Lung (tissue), 12 donors: Measurements from ENCODE around the gene PRMT2. TPM values are rescaled to one million over a fixed set of nuclear protein-coding genes. Genes with fewer than 3 reads are reported as not detected.
A peak's percentile ranks its signal among the peaks of the same experiment; 100 is the strongest.

Experiments used
- ATAC-seq: fragments of 200-7000 bp; cut with Tn5 transposase; one replicate; pipeline ENCODE4 v1.9.1; 2020; ENCODE audit warnings: moderate number of reproducible peaks; ENCODE audit not compliant: insufficient read depth, low FRiP score
- DNase-seq, 3 donors: peaks; one replicate each; pipeline ENCODE4 v3.0.0-alpha.2; 2013 to 2017
- H3K27ac ChIP-seq, 2 donors: one replicate each; pipeline ENCODE4 v1.5.1; 2013; ENCODE audit warnings: mild to moderate bottlenecking in 2 of 2, moderate library complexity in 2 of 2, control low read depth in 1 of 2, inconsistent platforms in 1 of 2, low read depth in 1 of 2, low read length in 1 of 2
- H3K27me3 ChIP-seq, 3 donors: one replicate each; pipeline ENCODE4 v1.5.1; 2013; ENCODE audit warnings: low read length in 2 of 3; ENCODE audit not compliant: control insufficient read depth in 3 of 3, insufficient read depth in 3 of 3
- H3K36me3 ChIP-seq, 4 donors: one replicate each; pipeline ENCODE4 v1.5.1; 2013; ENCODE audit warnings: low read length in 4 of 4, mild to moderate bottlenecking in 1 of 4, moderate library complexity in 1 of 4; ENCODE audit not compliant: control insufficient read depth in 4 of 4, insufficient read depth in 4 of 4
- H3K4me1 ChIP-seq, 5 donors: one replicate each; pipeline ENCODE4 v1.5.1; 2013; ENCODE audit warnings: low read length in 5 of 5, mild to moderate bottlenecking in 2 of 5, moderate library complexity in 1 of 5; ENCODE audit not compliant: control insufficient read depth in 5 of 5, insufficient read depth in 5 of 5
- H3K4me3 ChIP-seq: one replicate; pipeline ENCODE4 v1.5.1; 2013; ENCODE audit warnings: mild to moderate bottlenecking, control low read depth, moderate library complexity
- H3K9ac ChIP-seq, 2 donors: one replicate each; pipeline ENCODE4 v1.5.1; 2013; ENCODE audit warnings: low read length in 2 of 2, control low read depth in 1 of 2; ENCODE audit not compliant: insufficient read depth in 1 of 2
- H3K9me3 ChIP-seq, 4 donors: one replicate each; pipeline ENCODE4 v1.5.1; 2013; ENCODE audit warnings: low read length in 3 of 4, mild to moderate bottlenecking in 1 of 4, moderate library complexity in 1 of 4; ENCODE audit not compliant: control insufficient read depth in 4 of 4, insufficient read depth in 3 of 4
- WGBS, 2 donors: extraction: QIAGEN DNeasy Blood & Tissue Kit; methylation state at CpG; one replicate each; pipeline ENCODE4 v1.1.7; 2013; 5-methylcytosine and 5-hydroxymethylcytosine counted together
- polyA plus RNA-seq, 2 donors: library from polyadenylated mRNA; stranded (reverse); fragments of 200-250 nt; gene quantifications; one replicate each; pipeline ENCODE4 v1.2.1, GENCODE V29; 2013
- total RNA-seq, 2 donors: library from RNA; depleted of rRNA in 1 of 2; stranded (reverse); fragments of >200 nt in 1 of 2; gene quantifications; one replicate each; pipeline ENCODE4 v1.2.1, GENCODE V29; 2014 to 2021
- TF ChIP-seq, protein P1 (sequence below): IDR thresholded peaks from 2 replicates; pipeline ENCODE4 v1.5.1; 2012; ENCODE audit warnings: mild to moderate bottlenecking; ENCODE audit errors: control extremely low read depth, extremely low read depth
- donor health status: control.
- donor health status: control.
- donor health status: Bipolar disorder and iron deficiency.
- donor health status: healthy.
- donor health status: DM: yes; HTN: yes; CAD: no.

Gene PRMT2
- total and polyA plus RNA-seq, 4 donors, result 58.2 to 114 (median 90.8) TPM

DNA sequence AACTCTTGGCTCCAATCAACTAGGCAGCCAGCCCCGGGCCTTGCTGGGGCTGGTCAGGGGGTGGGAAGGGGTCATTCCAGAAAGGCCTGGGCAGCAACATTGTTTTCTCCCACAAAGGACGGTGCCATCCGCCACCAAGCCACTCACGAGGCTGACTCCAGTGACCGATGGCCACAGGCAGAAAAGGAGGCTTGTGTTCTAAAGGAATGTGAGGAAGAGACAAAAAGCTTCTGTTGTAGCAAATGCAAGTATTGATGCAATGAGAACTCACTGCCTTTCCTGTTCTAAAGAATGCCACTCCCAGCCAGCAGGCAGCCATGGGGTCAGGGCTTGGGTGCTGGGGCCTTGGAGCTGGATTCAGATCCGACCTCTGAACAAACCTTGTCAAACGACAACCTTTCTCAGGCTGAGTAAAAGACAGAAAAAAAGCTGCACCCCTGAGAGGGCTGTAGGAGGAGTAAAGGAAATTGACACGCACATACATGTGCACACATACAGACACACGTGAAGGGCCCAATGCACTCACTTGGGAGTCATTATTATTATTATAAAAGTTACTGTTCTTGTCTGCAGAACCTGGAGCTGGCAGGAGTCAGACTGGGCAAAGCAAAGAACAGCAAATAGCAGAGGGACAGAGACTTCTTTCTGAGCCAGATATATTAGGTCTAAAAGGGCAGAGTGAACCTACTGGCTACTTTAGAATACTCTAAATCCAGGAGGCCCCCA is 13.9 kb upstream of the PRMT2 start:
- H3K36me3 ChIP-seq, result no peaks in the 10 kb centered on the region
- H3K9me3 ChIP-seq, result peaks cover 0 to 13% (median 9%) of the 10 kb centered on the region in 4 donors
- DNase-seq (no peak), ATAC-seq (no peak)
- H3K27ac ChIP-seq, result no peak overlapping the region
- H3K27me3 ChIP-seq, result no peaks in the 10 kb centered on the region
- H3K4me3 ChIP-seq, result no peak overlapping the region
- WGBS, 2 donors, result 68 to 76% methylated on average over 9 of the region's 9 CpGs
- TF ChIP-seq, protein P1, sequence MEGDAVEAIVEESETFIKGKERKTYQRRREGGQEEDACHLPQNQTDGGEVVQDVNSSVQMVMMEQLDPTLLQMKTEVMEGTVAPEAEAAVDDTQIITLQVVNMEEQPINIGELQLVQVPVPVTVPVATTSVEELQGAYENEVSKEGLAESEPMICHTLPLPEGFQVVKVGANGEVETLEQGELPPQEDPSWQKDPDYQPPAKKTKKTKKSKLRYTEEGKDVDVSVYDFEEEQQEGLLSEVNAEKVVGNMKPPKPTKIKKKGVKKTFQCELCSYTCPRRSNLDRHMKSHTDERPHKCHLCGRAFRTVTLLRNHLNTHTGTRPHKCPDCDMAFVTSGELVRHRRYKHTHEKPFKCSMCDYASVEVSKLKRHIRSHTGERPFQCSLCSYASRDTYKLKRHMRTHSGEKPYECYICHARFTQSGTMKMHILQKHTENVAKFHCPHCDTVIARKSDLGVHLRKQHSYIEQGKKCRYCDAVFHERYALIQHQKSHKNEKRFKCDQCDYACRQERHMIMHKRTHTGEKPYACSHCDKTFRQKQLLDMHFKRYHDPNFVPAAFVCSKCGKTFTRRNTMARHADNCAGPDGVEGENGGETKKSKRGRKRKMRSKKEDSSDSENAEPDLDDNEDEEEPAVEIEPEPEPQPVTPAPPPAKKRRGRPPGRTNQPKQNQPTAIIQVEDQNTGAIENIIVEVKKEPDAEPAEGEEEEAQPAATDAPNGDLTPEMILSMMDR, result no peak
- no peak overlapping the region for H3K9ac ChIP-seq
- peaks cover 0 to 15% (median 4%) of the 10 kb centered on the region in 5 donors for H3K4me1 ChIP-seq

DNA sequence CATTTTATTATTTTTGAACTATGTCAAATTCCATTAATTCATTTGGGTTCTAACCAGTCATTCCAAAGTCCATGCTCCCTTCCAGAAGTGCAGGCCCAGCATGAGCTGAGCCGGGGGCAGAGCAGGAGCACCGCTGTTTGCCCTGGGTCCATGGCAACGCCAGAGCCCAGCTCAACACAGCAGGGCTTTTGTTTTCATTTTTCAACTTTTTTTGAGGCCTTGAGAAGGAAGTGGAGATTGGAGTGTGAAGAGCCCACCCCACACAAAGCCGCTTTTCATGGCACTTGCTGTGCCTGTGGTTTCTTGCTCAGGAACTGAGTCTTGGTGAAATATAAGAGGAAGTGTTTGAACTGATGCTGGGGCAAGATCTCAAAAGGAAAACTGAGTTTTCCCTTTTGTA is 13.2 kb upstream of the PRMT2 start:
- no peak overlapping the region for H3K4me3 ChIP-seq
- no peak overlapping the region for H3K27ac ChIP-seq
- no peaks in the 10 kb centered on the region for H3K27me3 ChIP-seq
- ATAC-seq, result peak; percentile 55
- WGBS, 2 donors, result 20 to 52% methylated on average over 4 of the region's 4 CpGs
- H3K9me3 ChIP-seq, result peaks cover 0 to 17% (median 10%) of the 10 kb centered on the region in 4 donors
- no peak overlapping the region for H3K9ac ChIP-seq
- DNase-seq, result peak; percentile 59 to 83 (median 75)
- H3K36me3 ChIP-seq, result no peaks in the 10 kb centered on the region
- H3K4me1 ChIP-seq, result peaks cover 0 to 15% (median 2%) of the 10 kb centered on the region in 5 donors
- TF ChIP-seq, protein P1, result no peak

DNA sequence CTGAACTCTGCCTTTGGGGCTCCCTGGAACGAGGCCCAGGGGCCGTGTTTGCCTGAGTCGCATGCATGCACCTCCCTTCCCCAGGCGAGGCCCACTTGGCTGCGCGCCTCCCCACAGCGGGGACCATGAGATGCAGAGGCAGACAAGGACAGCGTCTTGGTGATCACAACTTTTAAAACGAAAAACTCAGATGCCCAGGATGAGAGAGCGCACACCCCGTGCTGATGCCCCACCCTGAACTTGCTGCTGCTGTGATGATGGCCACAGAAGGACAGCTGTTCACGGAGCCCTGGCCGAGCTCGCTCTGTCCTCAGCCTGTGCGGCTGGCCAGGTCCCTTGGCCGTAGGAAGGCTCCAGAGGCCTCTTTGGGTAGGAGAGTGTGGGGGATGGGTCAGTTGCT is 11.4 kb upstream of the PRMT2 start:
- Histone ChIP-seq H3K4me1 (peaks cover 0 to 15% (median 0%) of the 10 kb centered on the region in 5 donors), H3K36me3 (no peaks in the 10 kb centered on the region), H3K9ac (no peak overlapping the region), H3K4me3 (no peak overlapping the region), H3K27me3 (no peaks in the 10 kb centered on the region), H3K27ac (no peak overlapping the region), H3K9me3 (peaks cover 0 to 17% (median 10%) of the 10 kb centered on the region in 4 donors)
- 81 to 84% methylated on average over 16 of the region's 16 CpGs for WGBS, 2 donors
- ATAC-seq, result no peak
- TF ChIP-seq, protein P1, result no peak
- no peak for DNase-seq
